GM19372 (cell line): Measurements from ENCODE around the gene RIPK3.

Source experiments
- ATAC-seq: cut with Tn5 transposase; IDR thresholded peaks from one replicate; pipeline ENCODE4 v1.9.1; 2021; ENCODE audit warnings: mild to moderate bottlenecking, low read depth, moderate library complexity; ENCODE audit not compliant: unreplicated experiment

Gene RIPK3

GRCh38 chr14:24308342-24309124, 31.3 kb downstream of the RIPK3 start:
- ATAC-seq: no peak

GRCh38 chr14:24307575-24308341, 32.0 kb downstream of the RIPK3 start, which contains the start of gene CIDEB:
TSS of gene CIDEB (minus strand) at chr14:24307977. CDS start at chr14:24307858, 119 bp downstream.
- ATAC-seq: no peak

GRCh38 chr14:24307156-24307574, 32.6 kb downstream of the RIPK3 start:
- no peak for ATAC-seq

- ATAC-seq: no peak
Observed at GRCh38 chr14:24304019-24304387, 35.8 kb downstream of the RIPK3 start.

- ATAC-seq: no peak
Observed at GRCh38 chr14:24300326-24300980, 39.3 kb downstream of the RIPK3 start.

GRCh38 chr14:24299255-24300191, 40.3 kb downstream of the RIPK3 start, which contains the start of the genes DHRS1 and NOP9:
TSS of gene DHRS1 (minus strand) at chr14:24299780. CDS start at chr14:24299106, 674 bp downstream.
TSS of gene NOP9 (plus strand) at chr14:24299850. CDS start at chr14:24299955, 105 bp downstream.
- ATAC-seq: peak; percentile 73

GRCh38 chr14:24298892-24299254, 40.9 kb downstream of the RIPK3 start:
- ATAC-seq: no peak

GRCh38 chr14:24297190-24297964, 42.4 kb downstream of the RIPK3 start:
- no peak for ATAC-seq

GRCh38 chr14:24296341-24297157, 43.2 kb downstream of the RIPK3 start:
- no peak for ATAC-seq

- ATAC-seq: no peak
Observed at GRCh38 chr14:24293525-24293924, 46.3 kb downstream of the RIPK3 start.

- ATAC-seq: no peak
Observed at GRCh38 chr14:24292118-24292807, 47.5 kb downstream of the RIPK3 start.

GRCh38 chr14:24291446-24292117, 48.2 kb downstream of the RIPK3 start:
- no peak for ATAC-seq

- no peak for ATAC-seq
Observed at GRCh38 chr14:24290746-24291145, 49.0 kb downstream of the RIPK3 start.

- ATAC-seq: no peak
Observed at GRCh38 chr14:24289649-24290280, 50.0 kb downstream of the RIPK3 start.

GRCh38 chr14:24286996-24287395, 52.8 kb downstream of the RIPK3 start:
- ATAC-seq: no peak
